GM12892 (cell line): Measurements from ENCODE around the gene OR4Q3.
"Not testable (repeated sequence)": the region's sequence is repeated elsewhere in the genome, so short reads cannot be mapped to it uniquely, and the experiment has no call there.

ENCODE experiments used
- POLR2A ChIP-seq: IDR thresholded peaks from 2 replicates; pipeline ENCODE4 v1.6.1; 2011; ENCODE audit warnings: low read depth, low read length, control low read depth
- POLR2AphosphoS5 ChIP-seq: IDR thresholded peaks from 2 replicates; pipeline ENCODE4 v1.6.1; 2011; ENCODE audit warnings: low read depth, low read length, control low read depth
- TAF1 ChIP-seq: IDR thresholded peaks from 2 replicates; pipeline ENCODE4 v1.6.1; 2011; ENCODE audit warnings: low read depth, mild to moderate bottlenecking, control low read depth, low read length, borderline replicate concordance

GRCh38 chr14:19796520-19797108 lies 53.2 kb downstream of the OR4Q3 start:
- not testable (repeated sequence) for TF ChIP-seq POLR2A, TAF1, POLR2AphosphoS5
